Activated naive CD8-positive, alpha-beta T cell (primary cell): Measurements from ENCODE around the gene TBX3.

Source experiments
- H3K27ac Mint-ChIP-seq: one replicate; pipeline ENCODE4 v1.8.0; 2021; ENCODE audit warnings: mixed read lengths
- H3K27me3 Mint-ChIP-seq: one replicate; pipeline ENCODE4 v1.8.0; 2021; ENCODE audit warnings: mixed read lengths
- H3K36me3 Mint-ChIP-seq: one replicate; pipeline ENCODE4 v1.8.0; 2021; ENCODE audit warnings: mixed read lengths
- H3K4me1 Mint-ChIP-seq: one replicate; pipeline ENCODE4 v1.8.0; 2021; ENCODE audit warnings: low read depth, mixed read lengths
- H3K4me3 Mint-ChIP-seq: one replicate; pipeline ENCODE4 v1.8.0; 2021; ENCODE audit warnings: mild to moderate bottlenecking, mixed read lengths
- H3K9me3 Mint-ChIP-seq: one replicate; pipeline ENCODE4 v1.8.0; 2021; ENCODE audit warnings: low read depth, mixed read lengths

TBX3 gene

GRCh38 chr12:114670291-114670980 is 13.5 kb downstream of the TBX3 start:
- Mint-ChIP-seq H3K9me3 (no peaks in the 10 kb centered on the region), H3K4me1 (peaks cover 14% of the 10 kb centered on the region), H3K27ac (no peak overlapping the region), H3K27me3 (peaks cover 47% of the 10 kb centered on the region), H3K36me3 (no peaks in the 10 kb centered on the region), H3K4me3 (no peak overlapping the region)

DNA sequence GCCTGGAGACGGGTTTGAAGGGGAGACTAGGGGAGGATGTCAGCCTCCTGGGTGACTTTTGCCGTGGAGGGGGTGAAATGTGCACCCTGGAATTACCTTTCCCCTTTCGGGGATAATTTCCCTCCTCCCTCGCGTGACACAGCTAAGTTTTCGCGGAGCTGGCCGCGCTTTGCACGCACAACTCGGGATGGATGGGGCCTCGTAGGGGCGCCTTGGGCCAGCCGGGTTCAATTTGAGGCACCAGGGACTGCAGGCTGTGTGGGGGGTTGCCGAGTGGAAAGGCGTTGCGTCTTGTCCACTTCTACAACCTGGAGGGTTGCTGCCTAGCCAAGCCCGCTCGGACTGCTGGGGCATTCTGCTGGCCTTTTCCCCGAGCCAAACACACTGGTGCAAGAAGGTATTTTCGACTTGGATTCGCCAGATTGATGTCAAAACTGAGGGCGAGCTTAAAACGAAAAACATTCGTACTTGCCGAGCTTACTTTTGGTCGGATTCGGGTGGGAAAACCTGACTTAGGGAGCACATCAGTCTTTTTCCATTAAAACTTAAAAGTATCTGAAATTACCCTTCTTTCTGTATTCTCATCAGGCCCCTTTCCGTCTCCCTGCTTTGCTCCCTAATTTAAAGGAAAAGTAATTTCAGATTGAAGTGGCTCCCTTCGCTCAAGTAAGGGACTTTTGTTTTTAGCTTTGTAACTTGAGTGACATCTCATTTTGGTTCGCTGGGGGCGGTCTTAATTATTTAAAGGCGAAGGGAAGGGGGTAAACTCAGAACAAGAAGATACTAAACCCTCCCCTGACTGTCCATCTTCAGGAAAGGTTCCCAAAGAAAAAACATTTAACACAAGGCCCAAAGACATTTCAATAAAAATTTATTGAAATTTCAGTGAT is 14.3 kb downstream of the TBX3 start:
- peaks cover 14% of the 10 kb centered on the region for H3K4me1 Mint-ChIP-seq
- no peak overlapping the region for H3K27ac Mint-ChIP-seq
- H3K4me3 Mint-ChIP-seq, result no peak overlapping the region
- no peaks in the 10 kb centered on the region for H3K36me3 Mint-ChIP-seq
- no peaks in the 10 kb centered on the region for H3K9me3 Mint-ChIP-seq
- H3K27me3 Mint-ChIP-seq, result peaks cover 43% of the 10 kb centered on the region

GRCh38 chr12:114668886-114669288 is 15.1 kb downstream of the TBX3 start:
- H3K4me1 Mint-ChIP-seq, result peaks cover 14% of the 10 kb centered on the region
- no peak overlapping the region for H3K4me3 Mint-ChIP-seq
- H3K9me3 Mint-ChIP-seq, result no peaks in the 10 kb centered on the region
- peaks cover 46% of the 10 kb centered on the region for H3K27me3 Mint-ChIP-seq
- H3K27ac Mint-ChIP-seq, result no peak overlapping the region
- no peaks in the 10 kb centered on the region for H3K36me3 Mint-ChIP-seq

DNA sequence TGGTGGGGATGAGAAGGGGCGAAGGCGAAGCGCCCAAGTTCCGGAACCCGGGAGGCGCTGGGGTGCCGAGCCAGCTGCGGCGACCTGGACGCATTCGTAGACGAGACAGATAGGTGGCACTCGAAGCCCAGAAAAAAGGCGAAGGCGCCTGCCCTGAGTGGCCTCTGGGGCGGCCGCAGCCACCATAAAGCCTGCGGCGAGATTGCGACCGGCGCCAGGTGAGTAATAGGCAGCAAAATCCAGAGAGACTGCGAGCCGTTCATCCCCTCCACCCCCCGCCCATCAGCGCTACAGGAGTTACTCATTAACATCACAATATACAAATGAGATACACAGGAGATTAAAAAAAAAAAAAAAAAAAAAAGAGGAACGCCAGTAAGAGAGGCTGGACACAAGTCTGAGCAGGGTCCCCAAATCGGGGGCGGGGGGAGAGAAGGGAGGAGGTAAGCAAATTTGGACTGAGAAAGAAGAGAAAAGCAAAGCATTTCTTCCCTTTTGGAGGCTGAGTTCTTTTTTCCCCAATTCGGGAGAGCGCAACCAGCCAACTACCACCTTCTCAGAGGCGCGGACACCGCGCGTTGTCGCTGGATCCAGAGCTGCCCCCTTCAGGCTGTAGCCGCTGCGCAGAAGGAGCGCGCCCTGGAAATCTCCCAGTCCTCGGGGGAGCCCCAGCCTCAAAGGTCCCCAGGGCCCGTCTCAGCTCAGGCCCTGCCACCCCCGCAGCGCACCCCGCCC is 15.7 kb downstream of the TBX3 start:
- peaks cover 47% of the 10 kb centered on the region for H3K27me3 Mint-ChIP-seq
- no peak overlapping the region for H3K27ac Mint-ChIP-seq
- H3K9me3 Mint-ChIP-seq, result no peaks in the 10 kb centered on the region
- peaks cover 14% of the 10 kb centered on the region for H3K4me1 Mint-ChIP-seq
- H3K4me3 Mint-ChIP-seq, result no peak overlapping the region
- no peaks in the 10 kb centered on the region for H3K36me3 Mint-ChIP-seq

DNA sequence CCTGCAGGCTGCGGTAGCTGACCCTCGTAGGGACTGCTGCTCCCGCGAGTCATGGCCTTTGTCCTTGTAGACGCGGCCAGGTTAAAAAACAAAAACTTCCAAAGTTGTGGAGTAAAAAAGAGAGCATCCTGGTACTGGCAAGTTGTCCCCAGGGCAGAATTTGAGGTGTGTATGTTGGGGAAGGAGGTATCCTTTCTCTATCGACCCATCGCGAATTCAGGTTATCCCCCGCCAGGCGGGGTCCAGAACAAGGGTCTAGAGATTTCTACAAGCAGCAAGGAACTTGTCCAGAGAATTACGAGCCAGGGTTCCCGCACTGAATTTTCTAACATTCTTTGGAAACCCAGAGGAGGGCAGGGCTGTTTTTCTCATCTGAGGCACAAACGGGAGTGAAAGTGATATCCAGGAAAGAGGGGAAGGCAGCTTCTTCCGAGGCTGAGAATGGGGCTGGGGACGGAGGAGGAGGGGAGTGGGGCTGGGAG is 16.3 kb downstream of the TBX3 start:
- no peaks in the 10 kb centered on the region for H3K36me3 Mint-ChIP-seq
- H3K9me3 Mint-ChIP-seq, result no peaks in the 10 kb centered on the region
- H3K4me3 Mint-ChIP-seq, result no peak overlapping the region
- H3K27ac Mint-ChIP-seq, result no peak overlapping the region
- H3K4me1 Mint-ChIP-seq, result peaks cover 14% of the 10 kb centered on the region
- peaks cover 46% of the 10 kb centered on the region for H3K27me3 Mint-ChIP-seq

- Mint-ChIP-seq H3K27ac (no peak overlapping the region), H3K4me1 (peaks cover 14% of the 10 kb centered on the region), H3K36me3 (no peaks in the 10 kb centered on the region), H3K27me3 (peaks cover 48% of the 10 kb centered on the region), H3K9me3 (no peaks in the 10 kb centered on the region), H3K4me3 (no peak overlapping the region)
Observed at GRCh38 chr12:114666746-114667668, 17.0 kb downstream of the TBX3 start.

DNA sequence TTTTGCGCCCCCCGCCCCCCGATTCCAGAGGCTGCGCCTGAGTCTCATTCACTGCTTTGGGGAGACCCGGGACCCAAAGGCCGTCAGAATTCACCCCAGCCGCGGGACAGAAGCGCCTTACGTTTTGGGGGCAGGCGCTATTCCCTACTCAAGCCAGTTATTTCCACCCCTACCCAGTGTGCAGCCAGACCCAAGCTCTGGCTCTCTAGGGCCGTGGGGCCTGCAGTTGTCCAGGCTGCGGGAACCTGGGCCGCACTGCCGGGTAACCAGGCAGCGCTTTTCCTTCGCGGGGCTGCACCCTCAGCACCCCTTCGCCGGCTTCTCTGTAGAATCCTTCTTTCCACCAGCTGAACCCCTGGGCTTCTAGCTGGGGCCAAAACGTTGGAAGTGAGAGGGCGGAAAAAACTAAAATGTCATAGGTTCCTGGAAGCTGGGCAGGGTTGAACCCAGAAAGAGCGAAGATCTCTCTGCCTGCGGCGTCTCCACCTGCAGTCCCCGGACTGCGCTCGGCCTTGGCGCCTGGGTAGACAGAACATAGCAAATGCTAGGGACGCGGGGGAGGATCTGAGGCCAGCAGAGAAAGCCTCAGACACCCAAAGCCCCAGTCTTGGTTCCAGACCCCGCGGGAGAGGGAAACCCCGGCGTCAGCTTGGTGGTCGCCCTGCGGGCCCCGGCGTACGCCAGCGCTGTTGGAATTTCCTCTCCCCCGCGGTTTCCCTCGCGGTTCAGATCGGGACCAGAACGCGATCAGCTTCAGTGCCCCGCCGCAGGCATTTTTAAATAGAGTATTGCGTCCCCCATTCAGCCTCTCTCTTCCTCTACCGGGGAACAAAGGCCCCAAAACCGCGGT is 18.3 kb downstream of the TBX3 start:
- no peak overlapping the region for H3K4me3 Mint-ChIP-seq

GRCh38 chr12:114664651-114665320 is 19.2 kb downstream of the TBX3 start:
- no peaks in the 10 kb centered on the region for H3K36me3 Mint-ChIP-seq
- peaks cover 35% of the 10 kb centered on the region for H3K27me3 Mint-ChIP-seq
- peaks cover 7% of the 10 kb centered on the region for H3K4me1 Mint-ChIP-seq
- H3K9me3 Mint-ChIP-seq, result no peaks in the 10 kb centered on the region
- no peak overlapping the region for H3K27ac Mint-ChIP-seq
- no peak overlapping the region for H3K4me3 Mint-ChIP-seq

More for the DNA sequence above, 18.3 kb downstream of the TBX3 start:
- Mint-ChIP-seq H3K27me3 (peaks cover 42% of the 10 kb centered on the region), H3K9me3 (no peaks in the 10 kb centered on the region), H3K4me1 (peaks cover 10% of the 10 kb centered on the region), H3K36me3 (no peaks in the 10 kb centered on the region), H3K27ac (no peak overlapping the region)

DNA sequence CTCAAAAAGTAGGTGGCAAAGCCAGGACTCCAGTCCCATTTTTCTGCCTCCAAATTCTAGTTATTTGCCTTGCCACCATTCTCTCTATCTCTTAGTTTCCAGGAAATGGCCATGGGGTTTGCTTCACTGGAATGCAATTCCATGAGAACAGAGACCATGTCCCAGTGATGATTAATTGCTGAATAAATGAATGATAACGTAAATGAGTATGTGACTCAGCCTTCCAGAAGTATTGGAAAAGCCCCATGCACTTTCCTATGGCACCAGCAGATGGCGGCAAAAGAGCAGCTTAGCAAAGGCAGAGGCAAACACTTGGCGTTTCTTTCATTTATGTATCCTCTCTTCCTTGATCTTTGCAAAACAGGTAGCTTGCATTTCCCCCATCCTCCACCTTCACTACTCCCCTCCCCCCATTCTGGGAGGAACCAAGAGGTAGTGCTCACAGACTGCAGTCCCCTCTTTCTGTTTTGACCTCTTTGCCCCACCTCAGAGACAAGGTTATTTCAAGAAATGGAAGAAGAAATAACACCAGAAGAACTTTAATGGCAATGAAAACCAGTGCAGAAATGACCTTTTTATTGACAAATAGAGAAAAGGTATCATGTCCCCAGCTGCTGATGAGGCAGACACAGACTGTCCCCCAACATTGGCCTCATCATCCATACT is 21.3 kb downstream of the TBX3 start:
- Mint-ChIP-seq H3K9me3 (no peaks in the 10 kb centered on the region), H3K27me3 (peaks cover 26% of the 10 kb centered on the region), H3K27ac (no peak overlapping the region)

DNA sequence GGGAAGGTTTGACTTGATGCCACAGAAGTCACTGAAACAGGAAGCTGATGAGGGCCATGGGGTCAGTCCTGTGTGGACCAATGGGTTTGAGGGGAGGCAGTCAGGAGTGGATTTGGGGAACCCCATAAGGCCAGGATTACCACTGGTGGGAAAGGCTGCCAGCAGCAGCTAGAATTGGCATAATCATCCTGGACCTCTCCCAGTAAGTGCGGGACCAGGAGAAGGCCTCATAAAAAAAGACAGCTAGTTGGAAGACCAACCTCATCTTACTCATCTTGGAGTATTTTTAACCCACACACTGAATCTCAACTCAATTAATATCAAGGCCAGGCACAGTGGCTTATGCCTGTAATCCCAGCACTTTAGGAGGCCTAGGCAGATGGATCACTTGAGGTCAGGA is 22.7 kb downstream of the TBX3 start:
- no peak overlapping the region for H3K27ac Mint-ChIP-seq
- no peaks in the 10 kb centered on the region for H3K9me3 Mint-ChIP-seq
- no peak overlapping the region for H3K4me3 Mint-ChIP-seq
- no peaks in the 10 kb centered on the region for H3K36me3 Mint-ChIP-seq
- no peaks in the 10 kb centered on the region for H3K4me1 Mint-ChIP-seq
- H3K27me3 Mint-ChIP-seq, result peaks cover 17% of the 10 kb centered on the region

More for the DNA sequence above, 21.3 kb downstream of the TBX3 start:
- Mint-ChIP-seq H3K4me3 (no peak overlapping the region), H3K4me1 (peaks cover under 1% of the 10 kb centered on the region), H3K36me3 (no peaks in the 10 kb centered on the region)

DNA sequence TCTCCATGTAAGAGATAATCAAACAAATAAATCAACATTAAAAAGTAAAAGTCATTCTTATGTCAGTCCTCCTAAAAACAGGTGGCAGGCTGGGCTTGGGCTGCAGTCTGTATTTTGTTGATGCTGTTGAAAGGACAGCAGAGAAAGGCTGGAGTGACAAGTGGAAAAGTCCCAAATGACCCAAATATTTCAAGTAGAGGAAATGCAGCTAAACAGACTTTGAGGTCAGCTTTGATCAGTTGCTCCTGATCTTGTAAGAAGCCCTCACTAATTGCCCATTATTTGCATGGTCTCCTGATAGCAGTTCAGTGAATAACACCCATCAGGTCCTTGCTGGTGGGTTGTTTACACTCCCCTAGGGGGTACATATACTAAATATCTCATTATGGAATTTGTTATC is 24.9 kb downstream of the TBX3 start:
- Mint-ChIP-seq H3K27ac (no peak overlapping the region), H3K4me3 (no peak overlapping the region), H3K36me3 (no peaks in the 10 kb centered on the region), H3K27me3 (peaks cover 14% of the 10 kb centered on the region), H3K4me1 (no peaks in the 10 kb centered on the region), H3K9me3 (no peaks in the 10 kb centered on the region)

GRCh38 chr12:114658002-114658441 is 26.0 kb downstream of the TBX3 start:
- H3K27ac Mint-ChIP-seq, result no peak overlapping the region
- peaks cover 6% of the 10 kb centered on the region for H3K27me3 Mint-ChIP-seq
- H3K9me3 Mint-ChIP-seq, result no peaks in the 10 kb centered on the region
- no peaks in the 10 kb centered on the region for H3K36me3 Mint-ChIP-seq
- no peak overlapping the region for H3K4me3 Mint-ChIP-seq
- no peaks in the 10 kb centered on the region for H3K4me1 Mint-ChIP-seq

- no peaks in the 10 kb centered on the region for H3K4me1 Mint-ChIP-seq
Observed at GRCh38 chr12:114657597-114657920, 26.4 kb downstream of the TBX3 start.

More at GRCh38 chr12:114657597-114657920, 26.4 kb downstream of the TBX3 start:
- Mint-ChIP-seq H3K36me3 (no peaks in the 10 kb centered on the region), H3K4me3 (no peak overlapping the region), H3K27ac (no peak overlapping the region), H3K9me3 (no peaks in the 10 kb centered on the region), H3K27me3 (peaks cover 2% of the 10 kb centered on the region)
